Fibroblast of mammary gland (primary cell): ENCODE data around the gene ART4.
A peak's percentile ranks its signal among the peaks of the same experiment; 100 is the strongest.

ENCODE experiments used
- DNase-seq: peaks from one replicate; pipeline ENCODE4 v3.0.0-alpha.2; 2010; ENCODE audit warnings: low read depth
- H3K4me3 ChIP-seq: 2 replicates; pipeline ENCODE4 v1.5.1; 2011; ENCODE audit warnings: low read depth, mild to moderate bottlenecking, low read length, moderate library complexity; ENCODE audit not compliant: control insufficient read depth
- CTCF ChIP-seq: conservative IDR thresholded peaks from 2 replicates; pipeline ENCODE4 v1.5.1; 2011; ENCODE audit warnings: low read depth, low read length, inconsistent platforms; ENCODE audit not compliant: control insufficient read depth, insufficient read depth

Gene ART4

GRCh38 chr12:14776236-14776961, 66.9 kb downstream of the ART4 start:
- TF ChIP-seq CTCF, result peak; percentile 37
- peak; percentile 44 for DNase-seq
- H3K4me3 ChIP-seq, result no peak overlapping the region

- H3K4me3 ChIP-seq, result peak overlapping the region; percentile 92
- TF ChIP-seq CTCF, result no peak
- peak; percentile 68 for DNase-seq
Observed at GRCh38 chr12:14775636-14775980, 67.7 kb downstream of the ART4 start.
